SH-SY5Y (cell line): Measurements from ENCODE around the gene PIGN.

Experiments used
- GATA2 ChIP-seq: IDR thresholded peaks from 2 replicates; pipeline ENCODE4 v1.6.1; 2011; ENCODE audit warnings: mild to moderate bottlenecking, low read depth, low read length
- GATA3 ChIP-seq: IDR thresholded peaks from 2 replicates; pipeline ENCODE4 v1.6.1; 2011; ENCODE audit warnings: low read depth, mild to moderate bottlenecking, low read length, moderate library complexity

Gene PIGN

GRCh38 chr18:62071071-62071470 is 115.8 kb downstream of the PIGN start:
- no peak for TF ChIP-seq GATA3
- TF ChIP-seq GATA2, result no peak

DNA sequence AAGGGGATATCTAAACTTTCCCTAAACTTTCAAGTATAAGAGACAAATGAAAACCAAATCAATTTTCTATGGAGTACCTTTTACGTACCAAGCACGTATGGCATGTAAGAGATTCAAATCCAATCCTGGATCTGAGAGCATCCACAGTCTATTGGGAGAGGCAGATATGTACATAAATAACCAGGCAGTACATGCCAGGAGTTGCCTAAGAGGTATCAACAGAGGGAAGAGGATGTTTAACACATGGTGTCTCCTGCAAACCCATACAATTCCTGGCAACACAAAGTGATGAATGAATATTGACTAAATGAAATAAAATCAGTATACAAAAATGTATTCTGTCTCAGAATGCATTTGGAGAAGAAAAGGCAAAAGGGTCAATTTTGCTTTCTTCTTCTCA is 116.6 kb downstream of the PIGN start:
- TF ChIP-seq GATA2 (no peak), GATA3 (no peak)

- no peak for TF ChIP-seq GATA3
- no peak for TF ChIP-seq GATA2
Measured at GRCh38 chr18:62069556-62069955, 117.3 kb downstream of the PIGN start.

DNA sequence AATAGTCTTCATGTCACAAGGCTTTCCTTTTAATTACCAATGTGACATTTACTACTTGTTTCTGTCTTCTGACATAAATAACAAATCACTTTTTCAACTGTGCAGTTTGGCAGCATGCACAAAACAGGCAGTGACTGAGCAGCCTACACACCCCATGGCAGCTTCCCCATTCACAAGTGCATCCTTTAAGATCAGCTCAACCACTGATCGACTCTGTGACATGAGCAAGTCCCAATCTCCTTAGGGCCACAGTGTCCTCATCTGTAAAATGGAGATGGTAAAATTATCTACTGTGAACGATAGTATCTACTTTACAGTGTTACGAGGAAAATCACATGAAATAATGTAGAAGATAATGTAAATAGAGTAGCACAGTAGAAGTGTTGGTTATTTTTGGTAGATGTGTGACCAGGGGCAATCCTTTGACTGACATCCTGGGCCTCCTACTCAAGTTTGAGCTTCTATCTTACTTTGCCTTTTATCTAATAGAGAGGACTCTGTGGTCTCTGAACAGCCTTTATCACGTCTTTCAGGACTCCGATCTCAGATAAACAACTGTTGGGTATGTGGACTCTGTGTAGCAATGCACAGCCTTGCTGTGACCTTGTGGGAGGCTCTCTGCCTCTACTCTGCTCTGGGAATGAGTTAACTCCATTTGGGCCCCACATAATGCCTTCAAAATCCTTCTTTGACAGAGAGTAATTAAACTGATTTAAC is 120.6 kb downstream of the PIGN start:
- TF ChIP-seq GATA3, result no peak
- no peak for TF ChIP-seq GATA2

GRCh38 chr18:62064361-62064760 is 122.5 kb downstream of the PIGN start:
- TF ChIP-seq GATA2, result no peak
- TF ChIP-seq GATA3, result no peak

DNA sequence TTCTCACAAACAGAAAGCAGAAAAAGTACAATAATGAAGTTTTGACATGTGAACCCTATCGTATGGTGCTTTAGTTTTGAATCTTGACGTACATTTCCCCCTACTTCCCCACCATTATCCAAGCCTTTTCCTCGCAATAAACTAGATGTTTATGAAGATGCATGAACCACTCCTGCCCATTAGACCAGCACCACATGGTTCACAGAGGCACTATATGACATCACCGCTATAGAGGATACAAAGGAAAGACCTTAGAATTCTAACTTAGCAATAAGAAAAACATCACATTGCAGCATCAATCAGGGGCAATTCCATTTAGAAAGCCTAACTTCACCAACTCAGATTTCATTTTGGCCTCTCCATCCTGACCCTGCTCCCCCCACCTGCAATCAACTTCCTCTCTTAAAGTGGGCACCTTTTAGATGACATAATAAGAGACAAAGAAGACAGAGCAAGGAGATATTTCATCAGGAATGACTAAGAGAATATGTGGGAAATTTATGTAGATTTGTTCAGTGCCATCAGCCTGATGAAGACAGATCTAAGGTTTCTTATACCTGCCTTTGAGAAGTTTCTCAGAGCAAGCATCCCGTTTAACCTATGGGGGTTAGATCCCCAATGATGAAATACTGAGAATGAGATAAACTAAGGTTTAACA is 124.9 kb downstream of the PIGN start:
- no peak for TF ChIP-seq GATA2
- no peak for TF ChIP-seq GATA3

DNA sequence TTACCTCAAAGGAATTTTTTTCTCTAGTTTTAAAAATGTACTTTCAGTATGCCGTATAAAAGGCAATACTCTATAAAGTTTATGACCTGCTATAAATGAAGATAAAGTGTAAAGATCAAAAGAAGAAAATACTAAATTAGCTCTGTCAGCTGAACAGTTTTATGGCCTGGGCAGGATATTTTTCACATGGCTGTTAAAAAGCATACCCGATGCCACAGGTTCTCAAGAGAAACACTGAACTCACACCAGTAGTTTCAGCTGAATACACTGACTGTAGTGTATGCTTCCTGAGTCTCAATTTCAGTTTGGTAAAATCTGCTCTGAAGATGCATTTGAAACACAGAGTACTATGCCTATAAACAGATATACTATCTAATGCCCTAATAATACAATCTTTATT is 126.0 kb downstream of the PIGN start:
- TF ChIP-seq GATA3 (no peak), GATA2 (no peak)

- TF ChIP-seq GATA3 (no peak), GATA2 (no peak)
Measured at GRCh38 chr18:62054929-62055498, 131.8 kb downstream of the PIGN start.

- TF ChIP-seq GATA2 (no peak), GATA3 (no peak)
Measured at GRCh38 chr18:62048279-62048678, 138.6 kb downstream of the PIGN start.

- TF ChIP-seq GATA2, result no peak
- TF ChIP-seq GATA3, result no peak
Measured at GRCh38 chr18:62045316-62045715, 141.5 kb downstream of the PIGN start.

DNA sequence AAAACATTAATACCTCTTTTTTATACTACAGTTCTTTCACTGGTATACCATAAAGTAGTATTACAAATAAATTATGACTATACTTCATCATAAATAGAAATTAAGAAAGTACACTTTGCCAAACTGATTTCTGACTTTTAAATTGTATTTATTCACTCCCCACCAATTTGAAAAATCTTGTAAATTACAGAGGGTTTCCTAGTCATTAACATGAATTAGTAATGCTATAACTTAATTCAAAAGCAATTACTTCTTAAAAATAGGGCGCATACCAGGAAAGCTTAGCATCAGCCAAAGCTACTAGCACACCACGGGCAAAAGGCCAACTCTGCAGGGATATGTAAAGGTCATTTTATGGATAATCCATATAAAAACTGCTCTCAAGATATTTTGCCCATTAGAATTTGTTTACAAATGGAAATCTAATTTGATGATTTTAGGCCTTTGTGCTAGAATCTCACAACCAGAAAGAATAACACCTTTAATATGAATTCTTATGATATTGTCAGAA is 142.3 kb downstream of the PIGN start:
- TF ChIP-seq GATA2, result no peak
- no peak for TF ChIP-seq GATA3

- TF ChIP-seq GATA3 (no peak), GATA2 (no peak)
Measured at GRCh38 chr18:62037989-62038778, 148.7 kb downstream of the PIGN start.

DNA sequence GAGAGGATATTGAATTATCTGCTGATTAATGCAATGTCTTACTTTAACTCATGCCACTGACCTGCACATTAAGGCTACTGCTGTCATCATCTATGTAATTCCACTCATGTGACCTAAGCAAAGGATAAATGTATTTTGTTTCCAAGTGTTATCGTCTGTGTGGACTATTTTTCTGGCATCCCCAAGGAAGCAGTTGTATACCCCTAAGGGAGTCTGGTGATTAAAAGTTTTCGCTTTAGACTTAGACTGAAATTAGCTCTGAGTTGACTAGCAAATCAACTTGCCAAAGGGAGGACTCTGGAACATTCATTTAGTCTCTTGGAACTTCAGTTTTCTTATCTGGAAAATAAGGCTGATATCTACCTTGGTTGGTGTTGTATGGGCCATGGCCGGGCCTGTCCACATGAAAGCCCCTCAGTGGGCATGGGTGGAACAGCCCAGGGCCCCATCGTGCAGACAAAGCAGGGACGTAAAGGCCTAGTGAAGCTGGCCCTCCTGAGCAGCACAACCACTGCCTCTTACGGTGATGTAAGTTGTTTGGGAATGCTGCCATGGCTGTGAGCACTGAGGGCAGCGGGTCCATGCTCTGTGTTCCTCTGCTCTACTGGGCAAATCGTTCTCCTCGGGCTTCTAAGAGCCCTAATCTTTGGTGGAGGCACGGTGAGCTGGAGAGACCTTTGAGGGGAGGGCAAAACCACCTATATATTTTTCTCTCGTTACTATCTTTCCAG is 149.7 kb downstream of the PIGN start:
- TF ChIP-seq GATA3 (no peak), GATA2 (no peak)

DNA sequence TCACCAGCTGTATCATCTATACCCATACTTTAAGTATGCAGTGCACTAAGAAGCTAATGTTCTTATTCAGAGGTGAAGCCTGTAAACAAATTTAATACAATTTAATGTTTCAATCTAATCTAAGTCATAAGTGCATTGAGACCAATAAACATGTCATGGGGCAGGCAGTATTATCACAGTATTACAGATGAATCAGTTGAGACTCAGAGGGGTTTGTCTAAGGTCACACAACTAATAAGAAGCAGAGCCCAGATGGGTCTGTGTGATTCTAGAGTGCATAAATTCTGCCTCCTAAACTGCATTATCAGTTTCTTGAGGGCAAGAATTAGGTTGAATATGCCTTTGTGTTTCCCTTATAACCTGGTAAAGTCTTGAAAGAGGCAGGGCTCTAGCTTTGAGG is 153.1 kb downstream of the PIGN start:
- TF ChIP-seq GATA2, result no peak
- TF ChIP-seq GATA3, result no peak
